Stomach (tissue), 4 donors: ENCODE data around the gene ZBTB46.

Experiments used
- CTCF ChIP-seq, 7 experiments: fragments of 450-650 bp in 4 of 7; fragments of 200-600 bp in 3 of 7; sonication (generic) in 3 of 7; IDR thresholded peaks; one replicate each; pipeline ENCODE4 v1.5.1; 2016 to 2019; ENCODE audit warnings: antibody characterized with exemption in 7 of 7, control low read depth in 2 of 7, mild to moderate bottlenecking in 1 of 7
- POLR2A ChIP-seq, 4 donors: fragments of 450-650 bp; IDR thresholded peaks; one replicate each; pipeline ENCODE4 v1.6.1; 2016; ENCODE audit warnings: antibody characterized with exemption in 4 of 4, control low read depth in 2 of 4, mild to moderate bottlenecking in 1 of 4, moderate library complexity in 1 of 4
- POLR2AphosphoS5 ChIP-seq, 3 donors: sonication (generic); formaldehyde crosslinking; IDR thresholded peaks; one replicate each; pipeline ENCODE4 v1.6.1; 2016; ENCODE audit warnings: antibody characterized with exemption in 3 of 3

DNA sequence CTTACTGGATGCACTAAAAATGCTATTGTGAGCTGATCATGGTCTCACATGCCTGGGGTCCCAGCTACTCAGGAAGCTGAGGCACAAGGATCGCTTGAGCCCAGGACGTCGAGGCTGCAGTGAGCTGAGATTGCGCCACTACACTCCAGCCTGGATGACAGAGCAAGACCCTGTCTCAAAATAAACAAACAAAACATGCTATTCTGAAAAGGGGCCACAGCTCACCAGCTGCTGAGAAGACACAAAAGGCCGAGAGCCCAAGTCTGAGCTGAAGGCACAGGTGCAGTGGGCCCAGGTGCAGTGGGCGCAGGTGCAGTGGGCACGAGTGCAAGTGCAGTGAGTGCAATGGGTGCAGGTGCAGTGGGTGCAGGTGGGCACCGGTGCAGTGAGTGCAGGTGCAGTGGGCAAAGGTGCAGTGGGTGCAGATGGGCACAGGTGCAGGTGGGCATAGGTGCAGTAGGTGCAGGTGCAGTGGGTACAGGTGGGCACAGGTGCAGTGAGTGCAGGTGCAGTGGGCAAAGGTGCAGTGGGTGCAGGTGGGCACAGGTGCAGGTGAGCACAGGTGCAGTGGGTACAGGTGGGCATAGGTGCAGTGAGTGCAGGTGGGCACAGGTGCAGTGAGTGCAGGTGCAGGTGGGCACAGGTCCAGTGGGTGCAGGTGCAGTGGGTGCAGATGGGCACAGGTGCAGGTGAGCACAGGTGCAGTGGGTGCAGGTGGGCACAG lies 16.0 kb downstream of the ZBTB46 start:
- TF ChIP-seq POLR2A (IDR thresholded peaks at IDR 0.05) (no peak), CTCF (IDR thresholded peaks at IDR 0.05) (no peak), POLR2AphosphoS5 (IDR thresholded peaks at IDR 0.05) (no peak)
